OCI-LY3 (cell line): ENCODE data around the gene C9orf78.

Experiments
- CTCF ChIP-seq: fragments of 200-600, 300-600 bp; sonication (generic); IDR thresholded peaks from 2 replicates; pipeline ENCODE4 v1.5.1; 2014; ENCODE audit warnings: antibody characterized with exemption, low read length, low read depth
- EZH2phosphoT487 ChIP-seq: fragments of 200-600 bp; shearing (Covaris generic); IDR thresholded peaks from 2 replicates; pipeline ENCODE4 v1.6.1; 2018; ENCODE audit warnings: antibody characterized with exemption, mixed run types, low read depth

GRCh38 chr9:129878291-129878690 lies 43.2 kb upstream of the C9orf78 start:
- TF ChIP-seq CTCF: no peak
- TF ChIP-seq EZH2phosphoT487: no peak
